ENCODE data around the gene CLDN25. TPM values are rescaled to one million over a fixed set of nuclear protein-coding genes. Genes with fewer than 3 reads are reported as not detected.

Gene CLDN25
- polyA plus RNA-seq, 1 donor (not counting 4 experiments of a cell fraction or from before 2014, with no cell fraction given): not detected

GRCh38 chr11:113817626-113818025 is 38.0 kb downstream of the CLDN25 start:
- H3K9ac ChIP-seq (ENCODE audit: control insufficient read depth, extremely low read depth, insufficient read depth, low read length): no peak overlapping the region
- H3K9me3 ChIP-seq (ENCODE audit: control insufficient read depth, low read depth, low read length): no peaks in the 10 kb centered on the region
- no peaks in the 10 kb centered on the region for H3K27me3 ChIP-seq (ENCODE audit: control insufficient read depth, extremely low read depth, insufficient read depth, low read length)
- H3K4me2 ChIP-seq (ENCODE audit: control insufficient read depth, extremely low read depth, insufficient read depth, low read depth, low read length): no peak overlapping the region
- no peak overlapping the region for H3K4me3 ChIP-seq (ENCODE audit: control insufficient read depth in 2 of 3, extremely low read depth in 1 of 3, insufficient read depth in 2 of 3, low read depth in 1 of 3, low read length in 3 of 3)
- no peak overlapping the region for H2AFZ ChIP-seq (ENCODE audit: control insufficient read depth, low read length)
- H3K79me2 ChIP-seq (ENCODE audit: control insufficient read depth, insufficient read depth, low read length): no peaks in the 10 kb centered on the region
- FAIRE-seq (no peak), DNase-seq (ENCODE audit: low read depth, low spot score) (no peak)
- no peak for TF ChIP-seq EZH2 (IDR thresholded peaks at IDR 0.05; ENCODE audit: low read length)
- TF ChIP-seq CTCF (optimal IDR thresholded peaks at IDR 0.05 in 1 of 3, IDR thresholded peaks at IDR 0.05 in 1 of 3, conservative IDR thresholded peaks at IDR 0.05 in 1 of 3; ENCODE audit: extremely low read depth in 1 of 3, insufficient read depth in 2 of 3, low read length in 3 of 3): no peak
- H3K36me3 ChIP-seq (ENCODE audit: control insufficient read depth in 2 of 2, extremely low read depth in 1 of 2, insufficient read depth in 2 of 2, low read length in 2 of 2): peaks cover 4 to 8% of the 10 kb centered on the region in 2 experiments
- H3K27ac ChIP-seq (ENCODE audit: control insufficient read depth, insufficient read depth, low read length): no peak overlapping the region
- no peaks in the 10 kb centered on the region for H4K20me1 ChIP-seq (ENCODE audit: control insufficient read depth, extremely low read depth, insufficient read depth, low read length)
- peaks cover 2% of the 10 kb centered on the region for H3K4me1 ChIP-seq (ENCODE audit: control insufficient read depth, extremely low read depth, insufficient read depth, low read length)
- H3K9me1 ChIP-seq (ENCODE audit: control insufficient read depth, extremely low read depth, insufficient read depth, low read length): no peaks in the 10 kb centered on the region
- dilution Hi-C loops (cut with MboI; ENCODE audit: extremely low pct_ligation_motif_present, low sequenced_read_pairs): no loop called here

GRCh38 chr11:113818426-113818825 is 38.8 kb downstream of the CLDN25 start:
- no peak overlapping the region for H3K4me3 ChIP-seq (ENCODE audit: control insufficient read depth in 2 of 3, extremely low read depth in 1 of 3, insufficient read depth in 2 of 3, low read depth in 1 of 3, low read length in 3 of 3)
- TF ChIP-seq EZH2 (IDR thresholded peaks at IDR 0.05; ENCODE audit: low read length) (no peak), CTCF (optimal IDR thresholded peaks at IDR 0.05 in 1 of 3, IDR thresholded peaks at IDR 0.05 in 1 of 3, conservative IDR thresholded peaks at IDR 0.05 in 1 of 3; ENCODE audit: extremely low read depth in 1 of 3, insufficient read depth in 2 of 3, low read length in 3 of 3) (no peak)
- no peak overlapping the region for H3K27ac ChIP-seq (ENCODE audit: control insufficient read depth, insufficient read depth, low read length)
- dilution Hi-C loops (cut with MboI; ENCODE audit: extremely low pct_ligation_motif_present, low sequenced_read_pairs): no loop called here
- H3K9ac ChIP-seq (ENCODE audit: control insufficient read depth, extremely low read depth, insufficient read depth, low read length): no peak overlapping the region
- H3K36me3 ChIP-seq (ENCODE audit: control insufficient read depth in 2 of 2, extremely low read depth in 1 of 2, insufficient read depth in 2 of 2, low read length in 2 of 2): peaks cover 4 to 8% of the 10 kb centered on the region in 2 experiments
- H4K20me1 ChIP-seq (ENCODE audit: control insufficient read depth, extremely low read depth, insufficient read depth, low read length): no peaks in the 10 kb centered on the region
- DNase-seq (ENCODE audit: low read depth, low spot score) (peak; percentile 33), FAIRE-seq (no peak)
- H3K79me2 ChIP-seq (ENCODE audit: control insufficient read depth, insufficient read depth, low read length): no peaks in the 10 kb centered on the region
- no peaks in the 10 kb centered on the region for H3K9me3 ChIP-seq (ENCODE audit: control insufficient read depth, low read depth, low read length)
- H3K4me1 ChIP-seq (ENCODE audit: control insufficient read depth, extremely low read depth, insufficient read depth, low read length): peaks cover 2% of the 10 kb centered on the region
- H3K9me1 ChIP-seq (ENCODE audit: control insufficient read depth, extremely low read depth, insufficient read depth, low read length): no peaks in the 10 kb centered on the region
- no peak overlapping the region for H3K4me2 ChIP-seq (ENCODE audit: control insufficient read depth, extremely low read depth, insufficient read depth, low read depth, low read length)
- H3K27me3 ChIP-seq (ENCODE audit: control insufficient read depth, extremely low read depth, insufficient read depth, low read length): no peaks in the 10 kb centered on the region
- no peak overlapping the region for H2AFZ ChIP-seq (ENCODE audit: control insufficient read depth, low read length)

All from keratinocyte (primary cell).